ENCODE data around the gene IPO9. TPM values are rescaled to one million over a fixed set of nuclear protein-coding genes. Genes with fewer than 3 reads are reported as not detected.

The IPO9 gene
- total RNA-seq, 1 experiment from 2014 or later: 25.9 TPM

- Histone ChIP-seq H3K4me1 (replicated peaks) (peaks cover 32% of the 10 kb centered on the region), H3K4me3 (no peak overlapping the region), H3K27ac (peak overlapping the region; percentile 34), H3K27me3 (replicated peaks) (no peaks in the 10 kb centered on the region), H3K9me3 (replicated peaks) (no peaks in the 10 kb centered on the region), H3K36me3 (peaks cover 10% of the 10 kb centered on the region; the same call in 1 of the 2 replicates)
- peak in 1 of 2 experiments; percentile 67 for DNase-seq (ENCODE audit: low read depth in 1 of 2, low spot score in 2 of 2)
These were observed 53.7 kb downstream of the IPO9 start for GRCh38 chr1:201882665-201883132.

GRCh38 chr1:201883266-201883665 is 54.3 kb downstream of the IPO9 start:
- Histone ChIP-seq H3K36me3 (peaks cover 6% of the 10 kb centered on the region; the same call in 1 of the 2 replicates), H3K4me1 (replicated peaks) (peaks cover 37% of the 10 kb centered on the region), H3K27me3 (replicated peaks) (no peaks in the 10 kb centered on the region), H3K27ac (peak overlapping the region; percentile 34), H3K9me3 (replicated peaks) (no peaks in the 10 kb centered on the region), H3K4me3 (no peak overlapping the region)
- DNase-seq (ENCODE audit: low read depth in 1 of 2, low spot score in 2 of 2): no peak

DNA sequence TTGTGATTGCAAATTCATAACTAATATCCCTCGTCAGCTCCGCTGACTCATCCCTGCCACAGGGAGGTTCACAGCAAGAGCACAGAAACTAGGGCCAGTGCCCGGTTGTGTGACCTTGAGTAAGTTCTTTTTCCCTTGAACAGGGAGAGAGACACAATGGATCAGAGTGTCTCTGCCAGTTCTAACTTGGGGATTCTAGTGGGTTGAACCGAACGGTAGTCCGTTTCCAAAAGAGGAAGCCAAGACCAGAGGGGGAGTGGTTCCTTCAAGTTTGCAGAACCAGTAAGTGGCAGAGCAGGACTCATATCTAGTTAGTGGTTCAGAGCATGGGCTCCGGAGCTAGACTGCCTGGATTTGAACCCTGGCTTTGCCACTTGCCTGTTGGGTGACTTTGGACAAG is 54.8 kb downstream of the IPO9 start:
- Histone ChIP-seq H3K36me3 (0 out of 2 replicates have a peak, but pooled peaks cover under 1% of the 10 kb centered on the region), H3K9me3 (replicated peaks) (no peaks in the 10 kb centered on the region), H3K27me3 (replicated peaks) (no peaks in the 10 kb centered on the region), H3K4me3 (no peak overlapping the region), H3K27ac (no peak overlapping the region), H3K4me1 (replicated peaks) (peaks cover 43% of the 10 kb centered on the region)
- no peak for DNase-seq (ENCODE audit: low read depth in 1 of 2, low spot score in 2 of 2)

DNA sequence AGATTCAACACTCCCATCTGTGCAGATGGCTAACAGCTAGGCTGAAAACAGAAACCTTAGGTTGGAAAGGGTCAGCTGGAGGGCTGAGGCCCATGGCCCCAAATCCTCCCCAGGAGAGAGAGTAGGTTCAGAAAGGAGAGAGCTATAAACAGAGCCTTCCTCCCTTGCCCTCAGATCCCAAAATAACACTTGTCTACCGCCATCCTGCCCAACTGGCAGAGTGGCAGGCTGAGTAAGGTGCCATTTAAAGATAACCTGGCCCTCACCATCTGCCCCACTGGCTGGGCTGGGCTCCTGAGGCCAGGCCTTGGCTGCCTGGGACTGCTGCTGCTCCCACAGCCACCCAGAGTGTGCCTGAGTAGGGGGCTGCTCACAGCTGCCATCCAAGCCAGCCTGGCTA is 55.5 kb downstream of the IPO9 start:
- H3K4me1 ChIP-seq (replicated peaks): peaks cover 49% of the 10 kb centered on the region
- no peaks in the 10 kb centered on the region for H3K36me3 ChIP-seq
- no peaks in the 10 kb centered on the region for H3K27me3 ChIP-seq (replicated peaks)
- no peaks in the 10 kb centered on the region for H3K9me3 ChIP-seq (replicated peaks)
- no peak for DNase-seq (ENCODE audit: low read depth in 1 of 2, low spot score in 2 of 2)
- no peak overlapping the region for H3K27ac ChIP-seq
- no peak overlapping the region for H3K4me3 ChIP-seq

DNA sequence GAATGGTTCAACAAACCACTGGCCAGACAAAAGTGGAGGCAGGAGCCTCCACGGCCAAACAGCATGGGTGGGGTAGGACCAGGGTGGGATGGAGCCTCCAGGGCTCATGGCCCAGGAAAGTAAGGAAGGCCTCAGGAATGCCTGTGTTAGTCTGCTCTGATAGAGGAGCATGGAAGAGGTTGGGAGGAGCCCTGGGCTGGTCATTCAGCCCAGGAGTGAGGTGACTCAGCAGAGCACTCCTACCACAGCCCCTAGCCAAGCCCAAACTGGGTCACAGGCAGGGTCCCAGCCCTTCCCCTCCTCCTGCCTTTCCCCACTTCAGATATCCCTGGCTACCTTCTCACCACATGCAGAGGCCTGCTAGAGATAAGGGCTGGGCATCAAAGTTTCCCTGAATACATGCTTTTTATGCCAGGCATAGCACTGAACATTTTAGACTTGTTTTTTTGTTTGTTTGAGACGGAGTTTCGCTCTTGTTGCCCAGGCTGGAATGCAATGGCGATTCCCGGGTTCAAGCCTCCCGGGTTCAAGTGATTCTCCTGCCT is 56.6 kb downstream of the IPO9 start:
- DNase-seq (ENCODE audit: low read depth in 1 of 2, low spot score in 2 of 2): no peak
- H3K36me3 ChIP-seq: peaks cover 5% of the 10 kb centered on the region
- H3K4me3 ChIP-seq: no peak overlapping the region

GRCh38 chr1:201886103-201886885 is 57.3 kb downstream of the IPO9 start:
- Histone ChIP-seq H3K27ac (no peak overlapping the region), H3K36me3 (peaks cover 7% of the 10 kb centered on the region), H3K4me1 (replicated peaks) (peaks cover 51% of the 10 kb centered on the region), H3K4me3 (no peak overlapping the region), H3K9me3 (replicated peaks) (no peaks in the 10 kb centered on the region), H3K27me3 (replicated peaks) (no peaks in the 10 kb centered on the region)
- no peak for DNase-seq (ENCODE audit: low read depth in 1 of 2, low spot score in 2 of 2)

More for the DNA sequence above, 56.6 kb downstream of the IPO9 start:
- peaks cover 51% of the 10 kb centered on the region for H3K4me1 ChIP-seq (replicated peaks)
- no peaks in the 10 kb centered on the region for H3K9me3 ChIP-seq (replicated peaks)
- H3K27ac ChIP-seq: no peak overlapping the region
- H3K27me3 ChIP-seq (replicated peaks): no peaks in the 10 kb centered on the region

DNA sequence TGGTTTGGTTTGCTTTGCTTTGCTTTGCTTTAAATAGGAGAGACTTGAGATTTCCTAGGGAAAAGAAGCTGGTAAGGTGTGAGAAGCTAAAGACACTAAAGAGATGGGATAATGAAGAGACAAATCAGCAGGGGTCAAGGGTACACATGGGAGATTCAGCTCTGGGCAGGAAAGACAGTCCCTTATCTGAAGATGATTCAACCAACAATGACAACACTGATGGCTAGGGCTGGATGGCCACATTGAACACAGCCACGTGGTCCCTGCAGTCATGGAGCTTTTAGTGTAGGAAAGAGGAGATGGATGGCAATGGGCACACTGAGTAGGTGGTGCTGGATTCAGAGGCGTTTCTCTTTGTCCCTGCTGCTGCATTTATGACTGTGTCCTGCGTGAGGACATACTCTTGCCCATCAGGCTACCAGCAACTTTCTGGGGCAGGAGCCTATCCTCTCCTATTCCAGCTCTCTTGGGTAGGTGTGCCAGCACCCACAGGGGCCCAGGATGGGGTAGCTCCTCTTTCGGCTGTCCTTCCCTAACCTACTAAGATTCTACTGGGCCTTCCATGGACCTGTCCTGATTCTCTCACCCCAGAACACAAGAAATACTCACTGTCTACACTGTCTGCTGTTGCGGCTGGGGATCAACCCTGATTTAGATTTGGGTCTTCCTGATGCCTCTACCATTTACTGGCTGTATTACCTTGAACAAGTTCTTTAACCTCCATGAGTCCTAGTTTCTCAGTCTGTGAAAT is 58.3 kb downstream of the IPO9 start:
- H3K27ac ChIP-seq: no peak overlapping the region
- H3K4me3 ChIP-seq: no peak overlapping the region
- no peaks in the 10 kb centered on the region for H3K9me3 ChIP-seq (replicated peaks)
- H3K4me1 ChIP-seq (replicated peaks): peaks cover 51% of the 10 kb centered on the region
- DNase-seq (ENCODE audit: low read depth in 1 of 2, low spot score in 2 of 2): no peak
- no peaks in the 10 kb centered on the region for H3K27me3 ChIP-seq (replicated peaks)
- peaks cover 7% of the 10 kb centered on the region for H3K36me3 ChIP-seq

DNA sequence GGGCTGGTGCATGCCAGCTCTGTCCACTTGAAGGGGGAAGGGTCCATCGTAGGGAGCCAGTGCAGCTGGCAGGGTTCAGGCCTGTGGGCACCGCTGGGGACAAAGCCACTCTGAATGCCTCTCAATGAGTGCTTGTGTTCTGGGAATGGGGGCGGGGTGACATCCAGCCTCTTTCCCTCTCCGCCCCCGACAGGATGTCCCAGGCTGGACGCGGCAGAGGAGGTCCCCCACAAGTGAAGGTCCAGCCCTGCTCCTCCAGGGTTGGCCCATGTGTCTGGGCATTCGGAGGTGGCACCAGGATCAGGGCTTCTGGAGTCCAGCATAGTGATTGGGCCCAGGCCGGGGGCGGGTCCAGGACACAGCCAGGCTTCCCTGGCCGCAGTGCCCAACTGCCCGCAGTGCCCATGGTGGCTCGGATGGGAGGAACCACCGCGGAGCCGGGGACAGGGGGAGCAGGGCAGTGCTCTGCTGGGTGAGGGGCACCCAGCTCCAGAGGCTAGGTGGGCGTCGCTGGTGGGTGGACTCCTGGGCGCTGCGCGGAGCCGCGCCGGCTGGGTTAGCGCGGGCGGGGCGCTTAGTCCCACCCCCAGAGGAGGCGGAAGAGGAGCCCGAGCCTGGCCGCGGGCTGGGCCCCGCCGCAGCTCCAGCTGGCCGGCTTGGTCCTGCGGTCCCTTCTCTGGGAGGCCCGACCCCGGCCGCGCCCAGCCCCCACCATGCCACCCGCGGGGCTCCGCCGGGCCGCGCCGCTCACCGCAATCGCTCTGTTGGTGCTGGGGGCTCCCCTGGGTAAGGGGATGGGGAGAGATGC is 59.5 kb downstream of the IPO9 start, which contains the start of gene SHISA4:
SHISA4 (plus strand) TSS at position 617 of the 808 bp plus-strand sequence; CDS start at position 714, 97 bp downstream.
- peak; percentile 85 for DNase-seq (ENCODE audit: low read depth in 1 of 2, low spot score in 2 of 2)
- peak within 1 kb of the TSS; percentile 23; the same call in 1 of the 2 replicates for H3K27ac ChIP-seq

DNA sequence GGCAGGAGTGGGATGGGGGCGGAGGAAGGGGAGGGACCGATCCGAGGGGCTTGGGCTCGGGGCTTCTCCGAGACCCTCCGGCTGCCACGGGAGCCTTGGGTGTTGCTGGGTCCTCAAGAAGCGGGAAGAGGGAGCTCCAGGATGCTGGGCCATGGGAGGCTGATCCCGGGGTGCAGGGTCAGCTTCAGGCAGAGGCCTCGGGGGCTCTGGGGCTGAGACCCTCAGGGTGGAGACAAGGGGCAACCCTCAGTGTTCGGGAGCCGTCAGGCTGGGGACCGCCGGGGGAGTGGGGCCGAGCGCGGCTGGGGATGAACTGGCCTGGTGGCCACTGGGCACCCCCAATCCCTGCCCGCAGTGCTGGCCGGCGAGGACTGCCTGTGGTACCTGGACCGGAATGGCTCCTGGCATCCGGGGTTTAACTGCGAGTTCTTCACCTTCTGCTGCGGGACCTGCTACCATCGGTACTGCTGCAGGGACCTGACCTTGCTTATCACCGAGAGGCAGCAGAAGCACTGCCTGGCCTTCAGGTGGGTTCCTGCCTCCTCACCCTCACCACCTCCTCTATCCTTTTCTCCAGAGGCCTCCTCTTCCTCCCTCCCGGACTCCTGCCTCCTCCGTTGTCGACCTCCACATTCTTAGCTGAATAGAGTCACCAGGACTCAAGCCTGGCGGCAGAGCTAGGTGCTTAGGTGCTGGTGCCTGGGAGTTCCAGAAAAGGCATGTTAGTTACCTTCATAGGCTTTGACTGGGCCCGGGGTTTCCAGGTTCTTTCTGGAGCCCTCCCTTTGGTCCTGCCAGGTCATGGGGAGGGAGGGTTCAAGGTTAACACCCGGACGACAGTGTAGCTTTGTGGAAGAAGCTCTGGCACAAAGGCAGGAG is 60.4 kb downstream of the IPO9 start:
- Histone ChIP-seq H3K27me3 (replicated peaks) (no peaks in the 10 kb centered on the region), H3K4me1 (replicated peaks) (peaks cover 46% of the 10 kb centered on the region), H3K4me3 (peak overlapping the region; percentile 62), H3K9me3 (replicated peaks) (no peaks in the 10 kb centered on the region), H3K36me3 (peaks cover 7% of the 10 kb centered on the region), H3K27ac (0 out of 2 replicates have a peak overlapping the region, but pooled peaks have one; percentile 23)
- DNase-seq (ENCODE audit: low read depth in 1 of 2, low spot score in 2 of 2): no peak

More for the DNA sequence above, 59.5 kb downstream of the IPO9 start, which contains the start of gene SHISA4:
- Histone ChIP-seq H3K36me3 (peaks cover 7% of the 10 kb centered on the region), H3K9me3 (replicated peaks) (no peaks in the 10 kb centered on the region), H3K4me1 (replicated peaks) (peaks cover 45% of the 10 kb centered on the region), H3K27me3 (replicated peaks) (no peaks in the 10 kb centered on the region), H3K4me3 (peak within 1 kb of the TSS; percentile 62)

- Histone ChIP-seq H3K4me3 (no peak overlapping the region), H3K9me3 (replicated peaks) (no peaks in the 10 kb centered on the region), H3K27ac (no peak overlapping the region), H3K4me1 (replicated peaks) (peaks cover 43% of the 10 kb centered on the region), H3K36me3 (peaks cover 7% of the 10 kb centered on the region), H3K27me3 (replicated peaks) (no peaks in the 10 kb centered on the region)
- DNase-seq (ENCODE audit: low read depth in 1 of 2, low spot score in 2 of 2): no peak
These were observed 61.3 kb downstream of the IPO9 start for GRCh38 chr1:201890223-201890622.

GRCh38 chr1:201890806-201891450 is 62.0 kb downstream of the IPO9 start:
- no peak overlapping the region for H3K27ac ChIP-seq
- H3K36me3 ChIP-seq: peaks cover 7% of the 10 kb centered on the region
- no peak for DNase-seq (ENCODE audit: low read depth in 1 of 2, low spot score in 2 of 2)
- H3K4me1 ChIP-seq (replicated peaks): peaks cover 40% of the 10 kb centered on the region
- no peaks in the 10 kb centered on the region for H3K9me3 ChIP-seq (replicated peaks)
- no peak overlapping the region for H3K4me3 ChIP-seq
- H3K27me3 ChIP-seq (replicated peaks): no peaks in the 10 kb centered on the region

DNA sequence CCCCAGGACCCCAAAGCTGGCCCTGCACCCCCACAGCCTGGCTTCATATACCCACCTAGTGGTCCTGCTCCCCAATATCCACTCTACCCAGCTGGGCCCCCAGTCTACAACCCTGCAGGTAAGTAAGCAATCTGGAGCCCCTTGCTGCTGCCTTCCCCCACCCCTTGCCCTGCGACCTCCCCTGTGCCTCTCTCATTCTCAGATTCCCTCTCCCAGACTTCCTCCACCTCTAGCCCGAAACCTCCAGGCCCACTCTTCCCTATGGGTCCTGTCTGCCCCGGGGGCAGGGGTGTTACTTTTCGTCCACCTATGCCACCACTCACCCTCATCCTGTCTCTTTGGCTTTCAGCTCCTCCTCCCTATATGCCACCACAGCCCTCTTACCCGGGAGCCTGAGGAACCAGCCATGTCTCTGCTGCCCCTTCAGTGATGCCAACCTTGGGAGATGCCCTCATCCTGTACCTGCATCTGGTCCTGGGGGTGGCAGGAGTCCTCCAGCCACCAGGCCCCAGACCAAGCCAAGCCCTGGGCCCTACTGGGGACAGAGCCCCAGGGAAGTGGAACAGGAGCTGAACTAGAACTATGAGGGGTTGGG is 62.6 kb downstream of the IPO9 start:
- H3K9me3 ChIP-seq (replicated peaks): no peaks in the 10 kb centered on the region
- H3K36me3 ChIP-seq: peaks cover 7% of the 10 kb centered on the region
- H3K27ac ChIP-seq: no peak overlapping the region
- H3K4me1 ChIP-seq (replicated peaks): peaks cover 44% of the 10 kb centered on the region
- no peaks in the 10 kb centered on the region for H3K27me3 ChIP-seq (replicated peaks)
- H3K4me3 ChIP-seq: no peak overlapping the region
- no peak for DNase-seq (ENCODE audit: low read depth in 1 of 2, low spot score in 2 of 2)

Measured in SJSA1 (cell line).